ENCODE measurements around the gene KLHL7. TPM values are rescaled to one million over a fixed set of nuclear protein-coding genes. Genes with fewer than 3 reads are reported as not detected.

KLHL7 gene
- total and polyA plus RNA-seq, 9 of the 15 experiments (the other 6 are each of a cell fraction or from before 2014, with no cell fraction given) = 4.2 to 63.1 (median 32.3) TPM

GRCh38 chr7:23096518-23097290, 8.9 kb upstream of the KLHL7 start:
- peaks cover 0 to 3% of the 10 kb centered on the region in 2 experiments; a peak in 1 of 5 replicates for H3K4me1 ChIP-seq (replicated peaks in 1 of 2; ENCODE audit: control insufficient read depth in 2 of 2, insufficient read depth in 2 of 2, low read length in 2 of 2)
- H3K79me2 ChIP-seq (ENCODE audit: control insufficient read depth, insufficient read depth, low read length) = no peaks in the 10 kb centered on the region
- no peak for ATAC-seq
- no TSS peak for BruUV-seq (replicated peaks)
- no peaks in the 10 kb centered on the region for H3K9me1 ChIP-seq (ENCODE audit: control insufficient read depth, insufficient read depth, low read length)
- FAIRE-seq = no peak
- in situ Hi-C loops (cut with MboI) = no loop called here
- TF ChIP-seq NR3C1 (CRISPR knock-in tag; IDR thresholded peaks at IDR 0.05) = no peak
- TF ChIP-seq EP400 (IDR thresholded peaks at IDR 0.05) = no peak
- no peak for TF ChIP-seq TOE1 (IDR thresholded peaks at IDR 0.05; ENCODE audit: borderline replicate concordance)
- TF ChIP-seq TOE1 (CRISPR knock-in tag; IDR thresholded peaks at IDR 0.05; ENCODE audit: borderline replicate concordance, low read depth) = no peak
- TF ChIP-seq CBFA2T2 (conservative IDR thresholded peaks at IDR 0.05) = no peak
- TF ChIP-seq XRCC3 (IDR thresholded peaks at IDR 0.05) = no peak
- no peaks in the 10 kb centered on the region for H4K20me1 ChIP-seq (replicated peaks; ENCODE audit: control insufficient read depth, insufficient read depth, low read length)
- no peaks in the 10 kb centered on the region for H3K27me3 ChIP-seq (ENCODE audit: control insufficient read depth in 2 of 2, insufficient read depth in 2 of 2, low read length in 2 of 2)
- intact Hi-C loops (cut with micrococcal nuclease) = no loop called here
- H3K4me2 ChIP-seq (ENCODE audit: insufficient read depth, low read length) = no peak overlapping the region
- CTCF ChIA-PET (ENCODE audit: low intra/inter-chr PET ratio) = no interaction called here
- H3K4me3 ChIP-seq = no peak overlapping the region
- H3K27ac ChIP-seq (ENCODE audit: extremely low read depth, low read depth, low read length) = no peak overlapping the region
- no peak for DNase-seq (ENCODE audit: extremely low read depth in 1 of 4, low spot score in 3 of 4)
- 15% methylated on average over 2 of the region's 2 CpGs for WGBS (ENCODE audit: insufficient coverage, low coverage, missing lambda C conversion rate)
- no peaks in the 10 kb centered on the region for H3K36me3 ChIP-seq (ENCODE audit: control insufficient read depth, insufficient read depth, low read length)
- H3K9ac ChIP-seq (ENCODE audit: insufficient read depth in 1 of 2, low read depth in 2 of 2, low read length in 2 of 2) = no peak overlapping the region
- H2AFZ ChIP-seq (ENCODE audit: low read depth, low read length) = no peak overlapping the region
- POLR2A ChIA-PET = interaction anchor here (0.5 to 1.7 kb wide), 6 partner anchors 8 to 500 kb away, joined by 3 to 6 read pairs (median 3); partner anchors contain the start of gene KLHL7
- no peaks in the 10 kb centered on the region; the same call in none of the 2 replicates for H3K9me3 ChIP-seq (replicated peaks; ENCODE audit: control insufficient read depth, insufficient read depth, low read depth, low read length)

Measured in K562 (cell line).